GM12892 (cell line): ENCODE measurements around the gene MYO1H.
"Not testable (repeated sequence)": the region's sequence is repeated elsewhere in the genome, so short reads cannot be mapped to it uniquely, and the experiment has no call there.

Source experiments
- DNase-seq: peaks from one replicate; pipeline ENCODE4 v3.0.0; 2011; ENCODE audit not compliant: insufficient read length
- FAIRE-seq: peaks from 2 replicates; lab custom pipeline; 2011; peaks lifted over from hg19 to GRCh38; lab: Jason Lieb, UNC
- POLR2A ChIP-seq: IDR thresholded peaks from 2 replicates; pipeline ENCODE4 v1.6.1; 2011; ENCODE audit warnings: low read depth, low read length, control low read depth
- POLR2AphosphoS5 ChIP-seq: IDR thresholded peaks from 2 replicates; pipeline ENCODE4 v1.6.1; 2011; ENCODE audit warnings: low read depth, low read length, control low read depth
- TAF1 ChIP-seq: IDR thresholded peaks from 2 replicates; pipeline ENCODE4 v1.6.1; 2011; ENCODE audit warnings: low read depth, mild to moderate bottlenecking, control low read depth, low read length, borderline replicate concordance

The MYO1H gene

GRCh38 chr12:109387425-109388166 is 39.9 kb downstream of the MYO1H start:
- no peak for TF ChIP-seq POLR2AphosphoS5
- no peak for TF ChIP-seq POLR2A
- no peak for TF ChIP-seq TAF1
- no peak for DNase-seq
- no peak for FAIRE-seq

GRCh38 chr12:109388167-109388563 is 40.5 kb downstream of the MYO1H start:
- FAIRE-seq = no peak
- TF ChIP-seq TAF1 (no peak), POLR2AphosphoS5 (no peak), POLR2A (no peak)
- DNase-seq = no peak

GRCh38 chr12:109389146-109389545 is 41.4 kb downstream of the MYO1H start:
- TF ChIP-seq POLR2AphosphoS5 (no peak), POLR2A (no peak), TAF1 (no peak)
- DNase-seq (no peak), FAIRE-seq (no peak)

GRCh38 chr12:109393437-109394345 is 46.0 kb downstream of the MYO1H start:
- FAIRE-seq (peak; percentile 82), DNase-seq (peak; percentile 40)
- no peak for TF ChIP-seq TAF1
- no peak for TF ChIP-seq POLR2A
- TF ChIP-seq POLR2AphosphoS5 = no peak

- no peak for TF ChIP-seq POLR2AphosphoS5
- no peak for TF ChIP-seq TAF1
- TF ChIP-seq POLR2A = no peak
- no peak for FAIRE-seq
- DNase-seq = no peak
Measured at GRCh38 chr12:109394891-109395290, 47.2 kb downstream of the MYO1H start.

GRCh38 chr12:109404841-109405240 is 57.1 kb downstream of the MYO1H start:
- not testable (repeated sequence) for FAIRE-seq, DNase-seq

GRCh38 chr12:109406147-109406546 is 58.4 kb downstream of the MYO1H start:
- not testable (repeated sequence) for FAIRE-seq

GRCh38 chr12:109418848-109419480 is 71.3 kb downstream of the MYO1H start:
- DNase-seq = no peak
- TF ChIP-seq POLR2AphosphoS5 (no peak), POLR2A (no peak), TAF1 (no peak)
- FAIRE-seq = no peak

More at GRCh38 chr12:109406147-109406546, 58.4 kb downstream of the MYO1H start:
- not testable (repeated sequence) for DNase-seq

GRCh38 chr12:109421355-109422087 is 73.8 kb downstream of the MYO1H start:
- TF ChIP-seq TAF1 = no peak
- TF ChIP-seq POLR2AphosphoS5 = no peak
- TF ChIP-seq POLR2A = no peak
- no peak for DNase-seq
- FAIRE-seq = no peak

GRCh38 chr12:109422251-109422650 is 74.6 kb downstream of the MYO1H start:
- DNase-seq = no peak
- FAIRE-seq = no peak
- TF ChIP-seq POLR2A (no peak), POLR2AphosphoS5 (no peak), TAF1 (no peak)

- FAIRE-seq (no peak), DNase-seq (no peak)
- TF ChIP-seq POLR2A (no peak), TAF1 (no peak), POLR2AphosphoS5 (no peak)
Measured at GRCh38 chr12:109423392-109423791, 75.7 kb downstream of the MYO1H start.
